Raji (cell line): Measurements from ENCODE around the gene COL8A1.

ENCODE experiments used
- POLR2A ChIP-seq: IDR thresholded peaks from 2 replicates; pipeline ENCODE4 v1.6.1; 2011; ENCODE audit warnings: low read depth, low read length, control low read depth; ENCODE audit not compliant: insufficient read depth

COL8A1 gene

GRCh38 chr3:99648516-99648915 is 10.1 kb downstream of the COL8A1 start:
- no peak for TF ChIP-seq POLR2A

GRCh38 chr3:99651531-99651930 is 13.1 kb downstream of the COL8A1 start:
- no peak for TF ChIP-seq POLR2A

DNA sequence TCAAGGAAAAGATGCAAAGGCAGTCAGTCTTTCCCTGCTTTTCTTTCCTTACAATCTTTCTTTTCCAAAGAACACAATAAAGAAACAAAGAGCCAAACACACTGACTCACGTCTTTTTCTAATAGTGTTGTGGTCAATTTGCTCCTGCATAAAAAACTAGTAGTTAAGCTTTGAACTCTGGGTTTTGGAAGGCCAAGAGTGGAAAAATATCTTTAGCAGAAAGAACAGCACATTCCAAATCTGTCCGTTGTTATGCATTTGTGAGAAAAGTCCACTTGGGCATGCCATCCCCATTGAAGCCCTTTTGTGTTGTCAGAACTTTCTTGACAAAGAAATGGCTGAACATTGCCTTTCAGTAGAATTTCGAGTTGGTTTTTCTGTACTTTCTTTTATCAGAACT is 18.2 kb downstream of the COL8A1 start:
- TF ChIP-seq POLR2A: no peak

DNA sequence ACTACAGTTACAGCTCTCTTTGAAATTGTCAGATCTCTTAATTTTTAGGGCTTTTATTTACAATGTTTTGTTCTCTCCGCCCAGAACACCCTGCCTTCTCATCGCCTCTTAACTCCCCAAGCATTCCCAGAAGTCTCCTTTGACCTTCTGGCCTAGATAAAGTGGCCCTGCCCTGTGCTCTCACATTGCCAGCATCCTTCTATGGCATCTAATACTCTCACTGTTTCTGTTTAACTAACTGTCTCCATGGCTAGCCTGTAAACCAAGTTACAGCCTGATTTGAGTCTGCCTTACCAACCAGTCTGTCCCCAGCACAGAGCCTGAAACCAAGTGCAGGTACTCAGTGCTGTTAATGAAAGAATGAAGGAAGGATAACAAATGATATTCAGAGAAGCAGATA is 19.9 kb downstream of the COL8A1 start:
- TF ChIP-seq POLR2A: no peak

DNA sequence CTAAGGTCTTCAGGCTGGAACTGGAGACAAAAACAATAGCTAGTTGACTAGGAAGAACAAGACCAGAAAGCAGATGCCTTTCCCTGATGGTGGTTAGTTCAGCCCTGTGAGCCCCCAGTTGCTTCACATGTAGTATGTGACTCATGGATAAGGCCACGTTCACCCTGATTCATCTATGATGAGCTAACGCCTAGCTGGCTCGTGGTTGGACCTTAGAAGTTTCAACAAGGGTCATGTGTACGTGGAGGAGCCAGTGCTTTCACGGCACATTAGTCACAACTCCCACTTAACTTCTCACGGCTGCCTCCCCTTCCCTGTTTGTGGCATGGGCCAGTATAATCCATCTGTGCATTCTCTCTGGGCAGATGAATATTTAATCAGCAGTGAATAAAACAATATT is 20.6 kb downstream of the COL8A1 start:
- TF ChIP-seq POLR2A: no peak

DNA sequence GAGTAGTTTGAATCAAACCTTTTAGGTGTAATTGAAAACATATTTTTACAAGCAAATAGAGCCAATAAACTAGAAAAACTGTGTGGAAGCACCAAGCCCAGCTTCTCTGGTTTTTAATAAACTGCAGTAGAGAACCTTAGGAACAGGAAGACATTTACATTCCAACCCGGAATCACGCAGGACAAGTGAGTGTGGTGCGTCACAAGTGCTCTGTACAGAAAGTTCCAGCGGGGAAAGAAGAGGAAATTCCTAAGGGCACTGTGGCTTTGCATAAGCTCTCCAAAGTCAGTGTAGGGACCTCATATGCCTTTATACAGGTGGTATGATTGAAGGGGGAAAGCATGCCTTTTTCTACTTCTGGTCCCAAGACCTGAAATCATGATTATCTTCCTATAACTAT is 21.6 kb downstream of the COL8A1 start:
- TF ChIP-seq POLR2A: no peak

DNA sequence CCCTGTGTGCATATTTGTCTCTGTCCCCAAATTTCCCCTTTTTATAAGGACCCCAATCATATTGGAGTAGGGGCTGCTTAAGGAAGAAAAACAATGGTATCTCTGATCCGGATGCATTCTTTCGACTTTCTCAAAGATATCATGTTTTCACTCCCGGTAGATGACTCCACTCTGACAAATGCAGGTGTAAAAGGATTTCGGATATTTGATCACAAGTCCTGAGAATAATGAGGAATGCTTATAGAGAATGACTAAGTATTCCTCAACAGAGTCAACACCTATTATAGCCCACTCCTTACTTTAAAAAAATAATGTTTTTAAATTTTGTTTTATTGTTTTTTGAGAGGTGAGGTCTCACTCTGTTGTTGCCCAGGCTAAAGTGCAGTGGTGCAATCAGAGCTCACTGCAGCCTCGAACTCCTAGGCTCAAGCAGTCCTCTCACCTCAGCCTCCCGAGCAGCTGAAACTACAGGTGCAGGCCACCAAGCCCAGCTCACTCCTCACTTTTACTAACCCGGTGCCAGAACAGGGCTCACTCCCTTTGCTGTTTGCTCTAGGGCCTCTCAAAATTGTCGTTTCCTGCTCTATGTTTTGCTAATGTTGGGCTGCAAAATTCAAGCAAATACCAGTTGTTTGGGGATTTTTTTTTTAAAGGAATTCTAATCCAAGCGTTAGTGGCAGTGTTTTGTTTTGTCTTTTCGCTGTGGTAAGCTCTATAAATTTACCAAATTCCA is 24.6 kb downstream of the COL8A1 start:
- TF ChIP-seq POLR2A: no peak

- no peak for TF ChIP-seq POLR2A
These were observed 25.6 kb downstream of the COL8A1 start for GRCh38 chr3:99663977-99664376.

DNA sequence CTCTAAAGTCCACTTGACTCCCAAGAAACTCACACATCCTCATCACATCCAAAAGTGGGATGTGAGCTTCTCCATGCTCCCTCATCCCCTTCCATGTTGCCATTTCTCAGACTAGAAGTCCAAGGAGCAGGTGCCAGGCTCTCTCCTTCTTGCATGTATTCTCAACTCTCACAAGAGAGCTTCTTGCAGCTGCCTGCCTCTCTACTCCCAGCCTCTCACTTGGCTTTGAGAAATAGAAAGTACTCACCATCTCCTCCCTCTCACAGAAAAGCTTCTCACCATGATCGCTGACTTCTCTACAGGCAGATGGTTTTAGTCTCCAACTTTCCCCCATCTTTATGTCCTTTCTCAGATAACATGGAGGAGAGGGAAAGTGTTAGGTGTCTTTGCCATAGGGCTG is 26.6 kb downstream of the COL8A1 start:
- TF ChIP-seq POLR2A: no peak

- TF ChIP-seq POLR2A: no peak
These were observed 27.8 kb downstream of the COL8A1 start for GRCh38 chr3:99666201-99666600.

- no peak for TF ChIP-seq POLR2A
These were observed 29.6 kb downstream of the COL8A1 start for GRCh38 chr3:99668044-99668443.

DNA sequence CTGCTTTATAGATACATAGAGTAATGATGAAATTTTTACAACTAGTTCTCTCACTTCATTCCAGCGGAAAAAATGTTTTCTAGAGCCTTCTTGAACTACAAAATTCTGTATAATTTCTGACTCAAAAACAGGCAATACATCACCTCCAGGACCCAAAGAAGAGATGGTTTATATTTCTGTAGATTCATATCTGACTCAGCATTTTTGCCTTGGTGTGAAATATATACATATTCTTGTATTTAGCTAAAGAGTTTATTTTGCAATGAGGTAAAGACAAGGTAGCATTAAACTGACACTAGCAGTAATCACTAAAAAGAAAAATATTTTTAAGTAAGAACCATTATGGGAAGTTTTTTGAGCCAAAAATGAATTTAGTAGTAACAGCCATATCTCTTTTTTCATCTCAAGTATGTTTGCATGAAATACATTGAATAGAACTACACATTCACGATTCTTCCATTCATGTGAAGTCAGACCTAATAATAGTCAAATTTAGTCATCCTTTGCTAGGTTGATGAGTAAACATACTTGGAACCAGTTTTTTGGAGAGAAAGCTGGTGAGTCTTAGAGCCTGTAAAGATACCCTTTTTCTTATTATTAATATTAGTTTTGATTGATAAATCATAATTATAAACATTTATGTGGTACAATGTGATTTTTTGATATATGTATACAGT is 31.6 kb downstream of the COL8A1 start:
- TF ChIP-seq POLR2A: no peak

GRCh38 chr3:99670556-99670950 is 32.2 kb downstream of the COL8A1 start:
- no peak for TF ChIP-seq POLR2A

GRCh38 chr3:99674086-99674789 is 35.8 kb downstream of the COL8A1 start:
- TF ChIP-seq POLR2A: no peak

DNA sequence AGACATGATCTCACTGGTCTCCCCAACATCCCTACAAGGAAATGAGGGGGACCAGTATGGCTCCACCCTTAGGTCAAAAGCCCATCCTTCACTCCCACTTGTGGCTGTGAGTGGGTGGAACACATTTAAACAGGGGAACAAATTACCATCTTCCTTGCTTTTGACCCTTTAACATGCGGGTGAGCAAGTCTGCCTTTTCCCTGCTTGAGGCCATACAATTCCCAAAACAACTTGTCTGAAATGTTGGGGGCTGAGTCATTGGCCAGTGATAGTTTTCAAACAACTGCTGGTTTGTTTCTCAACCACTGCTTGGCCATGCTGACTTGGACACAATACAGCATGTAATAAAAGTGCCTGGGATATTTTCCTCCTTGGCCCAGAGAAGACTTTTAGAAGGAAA is 39.6 kb downstream of the COL8A1 start:
- no peak for TF ChIP-seq POLR2A

DNA sequence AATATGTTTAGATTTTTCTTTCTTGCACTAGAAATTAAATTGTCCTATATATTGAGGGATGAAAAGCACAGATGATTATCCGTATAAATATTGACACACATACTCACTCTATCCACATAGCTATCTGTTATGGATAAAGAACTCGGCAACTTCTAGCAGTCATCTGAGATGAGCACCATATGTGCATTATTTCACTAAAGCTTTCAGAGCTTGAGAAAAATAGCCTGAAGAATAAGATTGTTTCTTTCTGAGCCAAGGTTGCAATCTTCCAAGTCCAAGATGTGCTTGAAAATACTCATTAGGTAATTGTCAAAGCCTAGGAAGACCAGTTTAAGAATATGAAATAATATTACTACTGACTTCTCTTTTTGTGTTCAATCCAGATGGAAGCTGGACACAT is 40.5 kb downstream of the COL8A1 start:
- no peak for TF ChIP-seq POLR2A
